Gastroesophageal sphincter (tissue), 3 donors: ENCODE results near the gene MSH5.

Experiments used
- CTCF ChIP-seq, 4 experiments: fragments of 200-600 bp in 2 of 4; fragments of 450-650 bp in 2 of 4; sonication (generic) in 1 of 4; IDR thresholded peaks; one replicate each; pipeline ENCODE4 v1.5.1; 2017 to 2019; ENCODE audit warnings: antibody characterized with exemption in 4 of 4, mild to moderate bottlenecking in 2 of 4, moderate library complexity in 2 of 4
- EP300 ChIP-seq: sonication (generic); formaldehyde crosslinking; IDR thresholded peaks from one replicate; pipeline ENCODE4 v1.6.1; 2017; ENCODE audit warnings: antibody characterized with exemption, mild to moderate bottlenecking

- TF ChIP-seq CTCF (IDR thresholded peaks at IDR 0.05) (no peak), EP300 (no peak)
These were observed 37.3 kb downstream of the MSH5 start, which contains the start of gene VWA7 for GRCh38 chr6:31776989-31777666.
